GM12878 (cell line): ENCODE results near the gene MYO18B. TPM values are rescaled to one million over a fixed set of nuclear protein-coding genes. Genes with fewer than 3 reads are reported as not detected.

ENCODE experiments used
- ATAC-seq: fragments of 200-7000 bp; cut with Tn5 transposase; 3 replicates; pipeline ENCODE4 v1.9.1; 2020; ENCODE audit warnings: mild to moderate bottlenecking, moderate library complexity
- BruUV-seq: library from RNA; stranded (reverse); fragments of 400-500 nt; replicated peaks from 2 replicates; lab custom pipeline; 2021; lab: Mats Ljungman, UMichigan
- CTCF ChIA-PET: fragments of 300-600 bp; sonication (Branson Sonifier 250); formaldehyde crosslinking; extraction: SDS; loops from one replicate; lab custom pipeline; 2021; ENCODE audit warnings: inconsistent platforms; lab: Yijun Ruan, JAX
- POLR2A ChIA-PET: fragments of 350-600 bp; formaldehyde crosslinking; extraction: SDS; loops from one replicate; lab custom pipeline; 2021; ENCODE audit warnings: inconsistent platforms; lab: Charles Lee
- RAD21 ChIA-PET: fragments of 300-600 bp; sonication (Branson Sonifier 250); formaldehyde crosslinking; loops from one replicate; lab custom pipeline; 2023; ENCODE audit warnings: antibody characterized with exemption; ENCODE audit not compliant: unreplicated experiment; lab: Charles Lee
- SMC1A ChIA-PET: fragments of 300-600 bp; sonication (Branson Sonifier 250); formaldehyde crosslinking; loops from one replicate; lab custom pipeline; 2023; ENCODE audit not compliant: unreplicated experiment, uncharacterized antibody; lab: Charles Lee
- DNase-seq: peaks from one replicate; pipeline ENCODE4 v3.0.0-alpha.2; 2011; ENCODE audit warnings: low read depth, low spot score
- FAIRE-seq: peaks from 3 replicates; lab custom pipeline; 2011; peaks lifted over from hg19 to GRCh38; lab: Jason Lieb, UNC
- H2AFZ ChIP-seq: 2 replicates; pipeline ENCODE4 v1.6.0; 2011; ENCODE audit warnings: low read depth, low read length, control low read depth; ENCODE audit not compliant: control insufficient read depth
- H3K27ac ChIP-seq: 2 replicates; pipeline ENCODE4 v1.5.1; 2011; ENCODE audit warnings: control low read depth; ENCODE audit not compliant: control insufficient read depth, insufficient read depth
- H3K27me3 ChIP-seq, 2 experiments: replicated peaks in 1 of 2; 2 replicates each; pipeline versions ENCODE4 v1.6.0 to v1.6.1; 2011; ENCODE audit warnings: low read length in 1 of 2; ENCODE audit not compliant: control insufficient read depth in 2 of 2, insufficient read depth in 2 of 2
- H3K36me3 ChIP-seq, 2 experiments: 2 replicates each; pipeline ENCODE4 v1.5.1; 2011; ENCODE audit warnings: low read length in 1 of 2; ENCODE audit not compliant: control insufficient read depth in 2 of 2, insufficient read depth in 2 of 2
- H3K4me1 ChIP-seq: 2 replicates; pipeline ENCODE4 v1.6.1; 2011; ENCODE audit warnings: mild to moderate bottlenecking, low read length, moderate library complexity, mixed read lengths; ENCODE audit not compliant: control insufficient read depth, insufficient read depth
- H3K4me2 ChIP-seq: 2 replicates; pipeline ENCODE4 v1.6.0; 2011; ENCODE audit warnings: control low read depth; ENCODE audit not compliant: control insufficient read depth, insufficient read depth
- H3K4me3 ChIP-seq: fragments of 200-600 bp; sonication (generic); 2 replicates; pipeline ENCODE4 v1.5.1; 2016
- H3K79me2 ChIP-seq: 2 replicates; pipeline ENCODE4 v1.6.0; 2011; ENCODE audit warnings: low read length; ENCODE audit not compliant: control insufficient read depth, insufficient read depth
- H3K9ac ChIP-seq: 2 replicates; pipeline ENCODE4 v1.8.0; 2011; ENCODE audit warnings: low read length, control low read depth, mixed read lengths; ENCODE audit not compliant: control insufficient read depth, insufficient read depth
- H3K9me3 ChIP-seq: replicated peaks from 3 replicates; pipeline ENCODE4 v1.5.1; 2011; ENCODE audit warnings: mild to moderate bottlenecking, low read length; ENCODE audit not compliant: control insufficient read depth, insufficient read depth
- H4K20me1 ChIP-seq: 2 replicates; pipeline ENCODE4 v1.6.0; 2011; ENCODE audit not compliant: control insufficient read depth, insufficient read depth
- BCL11A ChIP-seq: IDR thresholded peaks from 2 replicates; pipeline ENCODE4 v1.6.1; 2011; ENCODE audit warnings: low read depth, low read length
- FOXK2 ChIP-seq: fragments of 450-650 bp; IDR thresholded peaks from 2 replicates; pipeline ENCODE4 v1.6.1; 2017; ENCODE audit warnings: mild to moderate bottlenecking, moderate library complexity
- HDAC2 ChIP-seq: fragments of 200-600 bp; sonication (generic); IDR thresholded peaks from 2 replicates; pipeline ENCODE4 v1.6.1; 2017
- SMAD1 ChIP-seq: fragments of 450-650 bp; IDR thresholded peaks from 2 replicates; pipeline ENCODE4 v1.6.1; 2018; ENCODE audit warnings: mild to moderate bottlenecking, low read depth; ENCODE audit not compliant: partially characterized antibody
- WGBS: methylation state at CpG from one replicate; pipeline ENCODE4 v1.1.6; 2016; ENCODE audit warnings: low lambda C conversion rate; ENCODE audit not compliant: insufficient replicate concordance, insufficient coverage; ENCODE audit errors: missing lambda C conversion rate; 5-methylcytosine and 5-hydroxymethylcytosine counted together
- in situ Hi-C: fragments of 300-500 bp; cut with MboI; formaldehyde crosslinking; loops from 9 replicates; pipeline ENCODE4 v1.14.3; 2018; ENCODE audit warnings: mixed read lengths
- intact Hi-C: fragments of 100-400 bp; cut with micrococcal nuclease; formaldehyde crosslinking; loops from one replicate; pipeline ENCODE4 v1.14.2; 2022; ENCODE audit not compliant: unreplicated experiment
- polyA plus RNA-seq, 11 experiments: library from polyadenylated mRNA; depleted of rRNA in 4 of 11; unstranded in 6 of 11; stranded (reverse) in 5 of 11; fragments of >200 nt; fragmentation: Nextera tagmentation in 4 of 11; fragmentation: Illumina TruSeq in 1 of 11; extraction: Ambion mirVana in 4 of 11; extraction: Trizol in 1 of 11; gene quantifications; 1 replicate in 1 of 11; 2 replicates in 10 of 11; pipeline versions ENCODE4 v1.2.1 to v1.2.3, GENCODE V29; 2011 to 2016; ENCODE audit warnings: inconsistent platforms in 2 of 11, missing spikeins in 2 of 11, low read depth in 1 of 11
- total RNA-seq, 4 experiments: library from RNA; depleted of rRNA in 3 of 4; stranded (reverse); fragments of >200 nt in 3 of 4; fragmentation: Illumina TruSeq in 1 of 4; extraction: Trizol in 1 of 4; gene quantifications; 2 replicates each; pipeline versions ENCODE4 v1.2.1 to v1.2.3, GENCODE V29; 2013 to 2021
- TF ChIP-seq, protein P1 (sequence below): fragments of 150-350 bp; IDR thresholded peaks from 2 replicates; pipeline ENCODE4 v1.6.1; 2016; ENCODE audit warnings: low read depth, low read length

Gene MYO18B
- total and polyA plus RNA-seq, 10 of the 15 experiments (the other 5 are each of a cell fraction or from before 2014, with no cell fraction given), result 0.05 to 2.1 (median 0.51) TPM; not detected in 1

DNA sequence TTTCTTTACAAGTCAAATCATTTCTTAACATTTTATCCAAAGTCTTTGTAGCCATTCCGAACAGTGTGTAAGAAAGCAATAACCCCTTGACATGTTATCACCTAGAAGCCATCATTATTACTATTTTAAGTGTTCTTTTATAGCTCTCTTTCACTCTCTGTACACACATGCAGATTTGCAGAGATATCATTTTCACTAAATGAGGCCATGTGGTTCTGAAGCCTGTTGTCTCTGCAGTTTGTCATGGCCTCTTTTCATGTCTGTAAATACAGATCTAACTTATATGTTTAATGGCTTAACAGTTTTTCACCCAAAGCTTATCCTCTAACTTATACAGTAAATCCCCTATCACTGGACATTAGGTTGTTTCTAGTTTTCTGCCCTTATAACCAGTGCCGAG is 166.8 kb downstream of the MYO18B start:
- Histone ChIP-seq H3K4me2 (no peak overlapping the region), H2AFZ (no peak overlapping the region), H3K4me3 (no peak overlapping the region), H3K79me2 (no peaks in the 10 kb centered on the region), H3K27ac (no peak overlapping the region), H3K9me3 (peaks cover 2% of the 10 kb centered on the region; the same call in 2 of the 3 replicates), H3K27me3 (no peaks in the 10 kb centered on the region; a peak in 2 of 4 replicates), H3K9ac (no peak overlapping the region), H3K4me1 (no peaks in the 10 kb centered on the region), H3K36me3 (no peaks in the 10 kb centered on the region), H4K20me1 (no peaks in the 10 kb centered on the region)
- intact Hi-C loops, result no loop called here
- POLR2A ChIA-PET, result no interaction called here
- FAIRE-seq (no peak), ATAC-seq (no peak), DNase-seq (no peak)
- TF ChIP-seq HDAC2 (no peak), SMAD1 (no peak), BCL11A (no peak), FOXK2 (no peak)
- TF ChIP-seq, protein P1, sequence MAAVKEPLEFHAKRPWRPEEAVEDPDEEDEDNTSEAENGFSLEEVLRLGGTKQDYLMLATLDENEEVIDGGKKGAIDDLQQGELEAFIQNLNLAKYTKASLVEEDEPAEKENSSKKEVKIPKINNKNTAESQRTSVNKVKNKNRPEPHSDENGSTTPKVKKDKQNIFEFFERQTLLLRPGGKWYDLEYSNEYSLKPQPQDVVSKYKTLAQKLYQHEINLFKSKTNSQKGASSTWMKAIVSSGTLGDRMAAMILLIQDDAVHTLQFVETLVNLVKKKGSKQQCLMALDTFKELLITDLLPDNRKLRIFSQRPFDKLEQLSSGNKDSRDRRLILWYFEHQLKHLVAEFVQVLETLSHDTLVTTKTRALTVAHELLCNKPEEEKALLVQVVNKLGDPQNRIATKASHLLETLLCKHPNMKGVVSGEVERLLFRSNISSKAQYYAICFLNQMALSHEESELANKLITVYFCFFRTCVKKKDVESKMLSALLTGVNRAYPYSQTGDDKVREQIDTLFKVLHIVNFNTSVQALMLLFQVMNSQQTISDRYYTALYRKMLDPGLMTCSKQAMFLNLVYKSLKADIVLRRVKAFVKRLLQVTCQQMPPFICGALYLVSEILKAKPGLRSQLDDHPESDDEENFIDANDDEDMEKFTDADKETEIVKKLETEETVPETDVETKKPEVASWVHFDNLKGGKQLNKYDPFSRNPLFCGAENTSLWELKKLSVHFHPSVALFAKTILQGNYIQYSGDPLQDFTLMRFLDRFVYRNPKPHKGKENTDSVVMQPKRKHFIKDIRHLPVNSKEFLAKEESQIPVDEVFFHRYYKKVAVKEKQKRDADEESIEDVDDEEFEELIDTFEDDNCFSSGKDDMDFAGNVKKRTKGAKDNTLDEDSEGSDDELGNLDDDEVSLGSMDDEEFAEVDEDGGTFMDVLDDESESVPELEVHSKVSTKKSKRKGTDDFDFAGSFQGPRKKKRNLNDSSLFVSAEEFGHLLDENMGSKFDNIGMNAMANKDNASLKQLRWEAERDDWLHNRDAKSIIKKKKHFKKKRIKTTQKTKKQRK, result no peak
- SMC1A ChIA-PET, result no interaction called here
- RAD21 ChIA-PET, result no interaction called here
- BruUV-seq, result no TSS peak
- CTCF ChIA-PET, result interaction anchor here (0.6 to 1.2 kb wide), 2 partner anchors 9 to 13 kb away, joined by 3 read pairs; no protein-coding TSS in a partner anchor
- in situ Hi-C loops, result no loop called here
- 26% methylated on average over 2 of the region's 2 CpGs for WGBS
